ENCODE results near the gene WARS2.
A peak's percentile ranks its signal among the peaks of the same experiment; 100 is the strongest.

Gene WARS2

DNA sequence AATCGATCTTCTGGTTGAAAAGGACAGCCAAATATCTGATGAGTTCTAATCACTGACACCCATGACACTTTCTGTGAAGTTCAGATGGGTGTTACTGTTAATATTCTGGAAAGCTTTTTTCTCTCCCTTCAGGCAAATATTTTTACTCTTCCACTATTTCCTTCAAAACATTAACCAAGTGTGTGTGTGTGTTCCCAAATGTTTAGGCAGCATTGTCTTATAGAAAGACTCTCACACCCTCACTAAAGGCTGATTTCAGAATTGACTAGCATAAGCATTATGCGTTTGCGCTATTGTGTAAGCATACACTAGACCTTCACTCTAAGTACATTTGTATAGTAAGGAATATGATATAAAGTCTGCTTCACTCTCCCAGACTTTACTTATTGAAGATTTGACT is 24.7 kb downstream of the WARS2 start:
- Mint-ChIP-seq H3K36me3 (ENCODE audit: low read depth) (peaks cover 13% of the 10 kb centered on the region), H3K27me3 (ENCODE audit: low read depth) (no peaks in the 10 kb centered on the region), H3K9me3 (peaks cover 23% of the 10 kb centered on the region), H3K4me1 (peaks cover 31% of the 10 kb centered on the region), H3K4me3 (no peak overlapping the region), H3K27ac (peak overlapping the region; percentile 42 to 86 (median 62))
- TF ChIP-seq CTCF (IDR thresholded peaks at IDR 0.05; ENCODE audit: unreplicated experiment in 3 of 3) = no peak

- TF ChIP-seq CTCF (IDR thresholded peaks at IDR 0.05; ENCODE audit: unreplicated experiment in 3 of 3) = no peak
- H3K4me1 Mint-ChIP-seq = peaks cover 31% of the 10 kb centered on the region
- H3K27me3 Mint-ChIP-seq (ENCODE audit: low read depth) = no peaks in the 10 kb centered on the region
- H3K27ac Mint-ChIP-seq = peak overlapping the region in 2 of 3 experiments; percentile 42 to 62
- H3K36me3 Mint-ChIP-seq (ENCODE audit: low read depth) = peaks cover 15% of the 10 kb centered on the region
- no peak overlapping the region for H3K4me3 Mint-ChIP-seq
- H3K9me3 Mint-ChIP-seq = peaks cover 24% of the 10 kb centered on the region
These were observed 25.1 kb downstream of the WARS2 start for GRCh38 chr1:119115311-119115710.

DNA sequence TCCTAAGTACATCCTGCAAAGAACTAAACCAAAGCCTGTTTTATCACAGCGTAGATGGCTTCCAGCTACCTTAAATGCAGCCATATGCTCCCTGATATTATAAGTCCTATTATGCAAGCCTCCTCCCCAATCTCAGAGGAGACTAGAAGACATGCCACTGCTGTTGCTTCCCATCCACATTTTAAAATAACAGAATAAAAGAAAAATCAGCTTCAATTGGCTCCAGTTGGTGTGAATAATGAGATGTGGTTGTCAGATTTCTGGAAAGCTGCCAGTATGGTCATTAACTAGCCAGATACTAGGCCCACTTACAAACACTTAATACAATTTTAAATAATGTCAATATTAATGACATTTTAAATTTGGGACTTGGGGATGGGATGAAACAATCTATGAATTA is 25.7 kb downstream of the WARS2 start:
- Mint-ChIP-seq H3K4me3 (no peak overlapping the region), H3K27me3 (ENCODE audit: low read depth) (no peaks in the 10 kb centered on the region), H3K4me1 (peaks cover 31% of the 10 kb centered on the region), H3K36me3 (ENCODE audit: low read depth) (peaks cover 10% of the 10 kb centered on the region), H3K9me3 (peaks cover 19% of the 10 kb centered on the region), H3K27ac (peak overlapping the region in 1 of 3 experiments; percentile 62)
- TF ChIP-seq CTCF (IDR thresholded peaks at IDR 0.05; ENCODE audit: unreplicated experiment in 3 of 3) = no peak

- no peaks in the 10 kb centered on the region for H3K27me3 Mint-ChIP-seq (ENCODE audit: low read depth)
- H3K9me3 Mint-ChIP-seq = peaks cover 26% of the 10 kb centered on the region
- peaks cover 31% of the 10 kb centered on the region for H3K4me1 Mint-ChIP-seq
- no peak overlapping the region for H3K27ac Mint-ChIP-seq
- no peak overlapping the region for H3K4me3 Mint-ChIP-seq
- peaks cover 12% of the 10 kb centered on the region for H3K36me3 Mint-ChIP-seq (ENCODE audit: low read depth)
- no peak for TF ChIP-seq CTCF (IDR thresholded peaks at IDR 0.05; ENCODE audit: unreplicated experiment in 3 of 3)
These were observed 27.7 kb downstream of the WARS2 start for GRCh38 chr1:119112791-119113190.

GRCh38 chr1:119112244-119112643 is 28.2 kb downstream of the WARS2 start:
- TF ChIP-seq CTCF (IDR thresholded peaks at IDR 0.05; ENCODE audit: unreplicated experiment in 3 of 3) = no peak
- H3K27me3 Mint-ChIP-seq (ENCODE audit: low read depth) = no peaks in the 10 kb centered on the region
- H3K4me1 Mint-ChIP-seq = peaks cover 31% of the 10 kb centered on the region
- H3K36me3 Mint-ChIP-seq (ENCODE audit: low read depth) = peaks cover 15% of the 10 kb centered on the region
- no peak overlapping the region for H3K27ac Mint-ChIP-seq
- peaks cover 31% of the 10 kb centered on the region for H3K9me3 Mint-ChIP-seq
- H3K4me3 Mint-ChIP-seq = no peak overlapping the region

GRCh38 chr1:119108988-119109387 is 31.5 kb downstream of the WARS2 start:
- Mint-ChIP-seq H3K27me3 (ENCODE audit: low read depth) (no peaks in the 10 kb centered on the region), H3K4me1 (peaks cover 2% of the 10 kb centered on the region), H3K36me3 (ENCODE audit: low read depth) (peaks cover 17% of the 10 kb centered on the region)

More at GRCh38 chr1:119108988-119109387, 31.5 kb downstream of the WARS2 start:
- no peak for TF ChIP-seq CTCF (IDR thresholded peaks at IDR 0.05; ENCODE audit: unreplicated experiment in 3 of 3)
- peaks cover 35% of the 10 kb centered on the region for H3K9me3 Mint-ChIP-seq
- H3K27ac Mint-ChIP-seq = no peak overlapping the region
- no peak overlapping the region for H3K4me3 Mint-ChIP-seq

Measured in nephron (organoid).